IPS-20b (cell line): Measurements from ENCODE around the gene STK39.

Source experiments
- H3K27ac ChIP-seq: one replicate; pipeline ENCODE4 v1.5.1; 2013; ENCODE audit warnings: low read length
- H3K27me3 ChIP-seq: 2 replicates; pipeline ENCODE4 v1.6.1; 2013; ENCODE audit warnings: mild to moderate bottlenecking, low read length, inconsistent platforms; ENCODE audit not compliant: insufficient read depth
- H3K36me3 ChIP-seq: 2 replicates; pipeline ENCODE4 v1.6.1; 2013; ENCODE audit warnings: low read depth, mild to moderate bottlenecking, inconsistent platforms, low read length, moderate library complexity; ENCODE audit not compliant: insufficient read depth
- H3K4me1 ChIP-seq: 2 replicates; pipeline ENCODE4 v1.6.1; 2013; ENCODE audit warnings: mild to moderate bottlenecking, control low read depth, inconsistent platforms, low read length, moderate library complexity; ENCODE audit not compliant: insufficient read depth
- H3K4me3 ChIP-seq: 2 replicates; pipeline ENCODE4 v1.5.1; 2013; ENCODE audit warnings: mild to moderate bottlenecking, low read length, inconsistent platforms
- H3K9ac ChIP-seq: 2 replicates; pipeline ENCODE4 v1.6.1; 2013; ENCODE audit warnings: low read depth, mild to moderate bottlenecking, inconsistent platforms, low read length, moderate library complexity
- H3K9me3 ChIP-seq: 2 replicates; pipeline ENCODE4 v1.6.1; 2013; ENCODE audit warnings: mild to moderate bottlenecking, low read depth, low read length, inconsistent platforms; ENCODE audit not compliant: insufficient read depth

STK39 gene

DNA sequence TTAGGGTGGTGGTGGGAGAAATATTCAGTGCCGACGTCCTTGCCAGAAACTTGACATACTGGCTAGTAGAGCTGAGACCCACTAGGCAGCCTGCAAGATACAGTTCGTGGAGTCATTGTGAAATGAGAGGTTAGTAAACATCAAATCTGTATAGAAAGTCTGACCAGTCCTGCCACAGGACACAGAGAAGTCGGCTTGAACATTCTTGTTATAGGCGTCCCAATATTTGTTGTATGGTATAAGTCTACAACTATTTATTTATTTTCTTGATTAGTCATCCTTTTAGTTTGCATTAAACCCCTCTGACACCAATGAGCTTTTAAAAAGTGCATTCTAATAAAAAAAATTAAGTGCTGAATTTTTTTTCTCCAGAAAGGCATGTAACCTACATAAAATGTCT lies 265.4 kb downstream of the STK39 start:
- Histone ChIP-seq H3K4me3 (no peak overlapping the region), H3K9ac (no peak overlapping the region), H3K9me3 (no peaks in the 10 kb centered on the region), H3K27me3 (no peaks in the 10 kb centered on the region), H3K36me3 (no peaks in the 10 kb centered on the region), H3K4me1 (peaks cover 12% of the 10 kb centered on the region; the same call in 1 of the 2 replicates), H3K27ac (no peak overlapping the region)

DNA sequence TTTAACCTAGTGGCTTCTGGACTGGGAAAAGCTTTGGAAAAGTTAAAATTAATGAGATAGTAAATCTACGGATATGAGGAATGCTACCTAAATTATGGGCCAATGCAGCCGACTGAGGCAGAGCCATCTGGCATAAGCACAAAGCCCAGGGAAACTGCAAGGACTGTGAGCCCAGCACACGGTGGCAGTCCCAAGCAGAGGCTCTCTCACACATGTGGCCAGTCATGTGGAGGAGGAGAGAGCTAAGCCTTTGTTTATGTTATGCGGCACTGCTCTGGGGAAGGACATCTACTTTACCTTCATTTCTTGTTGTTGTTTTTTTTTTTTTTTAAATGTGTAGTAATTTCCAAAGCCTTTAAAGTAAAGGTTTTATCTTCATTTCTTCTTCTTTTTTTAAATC lies 267.0 kb downstream of the STK39 start:
- Histone ChIP-seq H3K27ac (no peak overlapping the region), H3K27me3 (no peaks in the 10 kb centered on the region), H3K9ac (no peak overlapping the region), H3K36me3 (no peaks in the 10 kb centered on the region), H3K4me3 (no peak overlapping the region), H3K9me3 (no peaks in the 10 kb centered on the region), H3K4me1 (peaks cover 9% of the 10 kb centered on the region; the same call in 1 of the 2 replicates)

DNA sequence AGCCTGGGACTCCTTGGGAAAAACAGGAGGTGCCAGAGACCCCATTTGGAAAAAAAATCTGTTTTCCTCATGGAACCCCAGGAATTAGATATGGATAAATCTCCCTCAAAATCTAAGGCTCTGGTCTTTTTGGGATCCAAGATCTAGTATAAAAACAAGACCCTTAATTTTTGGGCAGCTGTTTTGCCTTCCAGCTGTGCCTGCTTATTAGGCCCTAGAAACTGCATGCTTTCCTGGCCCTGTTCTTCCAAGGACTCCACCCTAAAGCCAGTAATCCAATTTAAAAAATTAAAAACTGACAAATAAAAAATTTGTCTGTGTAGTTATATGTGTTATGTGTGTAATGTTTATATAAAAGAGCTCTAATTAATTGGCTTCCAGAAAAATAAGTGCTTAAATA lies 274.6 kb downstream of the STK39 start:
- Histone ChIP-seq H3K9ac (no peak overlapping the region), H3K36me3 (peaks cover 12% of the 10 kb centered on the region; the same call in 1 of the 2 replicates), H3K4me1 (no peaks in the 10 kb centered on the region), H3K9me3 (peaks cover 43% of the 10 kb centered on the region), H3K4me3 (no peak overlapping the region), H3K27me3 (no peaks in the 10 kb centered on the region), H3K27ac (no peak overlapping the region)

DNA sequence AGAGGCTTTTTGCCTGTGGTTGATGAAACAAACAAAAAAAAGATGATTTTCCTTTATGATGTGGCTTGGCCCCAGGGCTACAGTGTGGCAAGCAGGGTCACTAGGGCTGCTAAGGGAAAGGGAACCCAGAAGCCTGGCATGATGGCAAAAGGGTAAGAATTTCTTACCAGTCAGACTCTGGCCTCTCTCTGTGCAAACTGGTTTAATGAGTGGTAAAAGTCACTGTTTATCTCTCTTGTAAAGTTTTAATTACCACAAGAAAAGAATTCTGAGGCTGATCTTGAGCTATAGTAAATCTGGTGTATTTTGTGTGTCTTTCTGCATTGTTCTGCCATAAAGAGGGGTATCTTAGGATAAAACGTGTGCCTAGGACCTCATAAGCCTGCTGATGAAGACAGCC lies 275.4 kb downstream of the STK39 start:
- Histone ChIP-seq H3K9ac (no peak overlapping the region), H3K4me3 (no peak overlapping the region), H3K27me3 (no peaks in the 10 kb centered on the region), H3K36me3 (peaks cover 12% of the 10 kb centered on the region; the same call in 1 of the 2 replicates), H3K4me1 (no peaks in the 10 kb centered on the region), H3K9me3 (peaks cover 43% of the 10 kb centered on the region), H3K27ac (no peak overlapping the region)

DNA sequence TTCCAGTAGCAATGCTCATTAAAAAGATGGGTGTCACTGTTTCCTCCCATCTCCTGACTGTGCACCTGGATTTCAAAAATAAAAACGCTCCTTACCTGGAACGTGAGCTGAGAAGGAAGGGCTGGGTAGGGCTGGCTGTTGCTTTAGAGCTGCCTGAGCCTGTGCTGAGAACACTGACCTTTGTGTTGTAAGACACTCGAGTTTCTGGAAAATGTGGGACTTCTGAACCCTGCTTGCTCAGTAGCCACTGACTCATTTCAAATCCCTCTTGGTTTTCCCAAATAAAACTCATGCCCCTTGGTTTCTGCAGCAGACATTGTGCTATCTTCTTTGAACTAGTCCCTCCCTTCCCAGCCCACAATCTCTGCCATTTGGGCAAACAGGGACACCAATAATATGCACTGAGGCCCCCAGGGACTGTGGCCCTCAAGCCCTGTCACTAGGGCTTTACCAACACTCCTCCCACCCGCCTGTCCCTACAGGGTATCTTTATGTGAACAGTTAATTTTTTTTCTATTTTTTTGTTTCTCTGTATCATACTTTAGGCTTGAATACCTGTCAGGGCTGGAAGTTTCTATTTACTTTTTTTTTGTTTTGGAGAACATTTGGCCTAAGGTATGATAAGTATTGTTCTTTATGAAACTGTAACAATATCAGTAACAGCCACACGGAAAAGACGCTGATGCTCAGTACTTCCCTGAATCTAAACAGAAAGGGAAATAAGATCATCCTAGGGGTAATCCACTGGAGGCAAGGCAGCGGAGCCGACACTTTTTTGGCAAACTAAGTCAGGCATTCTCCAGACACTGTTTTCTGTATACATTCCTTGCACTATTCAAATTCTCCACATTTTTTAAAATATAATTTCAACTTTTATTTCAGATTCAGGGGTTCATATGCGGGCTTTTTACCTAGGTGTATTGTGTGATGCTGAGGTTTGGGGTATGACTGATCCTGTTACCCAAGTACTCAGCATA lies 280.2 kb downstream of the STK39 start:
- H3K27me3 ChIP-seq: no peaks in the 10 kb centered on the region
- H3K9ac ChIP-seq: no peak overlapping the region
- H3K4me3 ChIP-seq: no peak overlapping the region
- peaks cover 8% of the 10 kb centered on the region; the same call in 1 of the 2 replicates for H3K36me3 ChIP-seq
- no peaks in the 10 kb centered on the region for H3K4me1 ChIP-seq
- no peak overlapping the region for H3K27ac ChIP-seq
- H3K9me3 ChIP-seq: peaks cover 21% of the 10 kb centered on the region

DNA sequence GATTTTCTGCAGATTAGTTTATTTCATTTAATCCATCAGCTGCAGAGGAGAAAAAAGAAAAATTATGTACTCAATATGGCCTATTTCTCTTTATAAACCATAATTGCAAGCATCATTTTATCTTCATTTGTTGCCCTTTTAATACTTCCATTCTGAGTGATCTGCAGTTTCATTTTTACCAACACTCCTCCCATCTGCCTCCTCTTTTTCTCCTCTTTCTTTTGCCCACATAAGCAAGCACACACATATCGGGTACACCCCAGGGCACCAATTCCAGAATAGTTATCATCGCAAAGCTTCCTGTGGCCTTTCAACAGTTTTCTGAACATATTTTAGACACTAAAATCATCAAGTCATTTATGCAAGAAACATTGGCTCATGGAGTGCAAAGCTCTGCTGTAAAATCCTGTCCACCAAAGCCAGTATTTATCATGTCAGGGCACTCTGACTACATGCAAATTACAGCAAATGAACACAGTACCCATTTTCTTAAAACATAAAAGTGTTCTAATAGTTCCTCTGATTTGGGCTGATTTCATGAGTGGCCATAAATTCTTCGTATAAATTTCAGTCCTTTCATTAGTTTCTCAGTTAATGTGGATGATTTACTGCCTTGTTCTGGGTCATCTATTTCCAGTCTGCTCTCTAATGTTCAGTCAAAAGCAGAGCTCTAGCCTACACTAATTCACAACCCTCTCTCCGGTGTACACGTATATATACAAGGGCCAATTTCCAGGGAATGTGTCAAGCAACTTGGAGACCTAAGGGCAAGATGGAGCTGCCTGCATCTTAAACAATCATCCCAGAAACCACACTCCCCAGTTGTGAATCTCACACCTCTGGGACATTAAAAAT lies 281.3 kb downstream of the STK39 start:
- 0 out of 2 replicates have a peak, but pooled peaks cover 5% of the 10 kb centered on the region for H3K4me1 ChIP-seq
- H3K9ac ChIP-seq: no peak overlapping the region
- H3K27ac ChIP-seq: no peak overlapping the region

DNA sequence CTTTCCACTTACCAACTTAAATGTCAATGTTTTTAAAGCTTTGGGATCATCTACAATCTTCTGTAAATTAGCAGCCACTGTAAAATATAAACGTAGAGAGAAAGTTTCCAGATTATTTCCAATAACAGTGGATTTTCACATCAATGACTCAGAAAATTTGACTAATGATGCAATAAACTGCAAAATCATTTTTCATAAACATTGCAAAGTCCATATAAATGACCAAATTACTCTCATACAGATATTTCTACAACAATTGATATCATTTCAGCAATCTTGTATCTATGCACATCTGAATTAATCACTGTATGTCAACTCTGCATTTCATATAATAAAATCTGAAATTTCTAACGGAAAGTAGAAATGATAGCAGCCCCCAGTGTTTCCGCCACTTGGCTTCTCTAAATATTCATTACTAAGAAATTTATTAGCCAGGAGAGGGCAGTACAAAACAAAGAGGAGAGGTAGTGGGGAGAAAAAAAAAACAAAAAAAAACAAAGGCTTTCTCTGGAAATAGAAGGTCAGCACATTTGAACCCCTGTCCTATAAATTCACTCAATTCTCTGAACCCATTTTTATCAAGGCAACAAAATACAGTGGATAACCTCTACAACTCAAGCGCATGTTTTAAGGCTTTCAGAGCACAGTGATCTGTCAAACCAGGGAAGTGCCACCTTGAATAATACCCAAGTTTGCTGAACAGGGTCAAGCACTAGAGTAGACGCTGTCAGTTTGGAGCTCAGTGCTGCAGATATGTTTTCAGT lies 282.6 kb downstream of the STK39 start:
- Histone ChIP-seq H3K27me3 (no peaks in the 10 kb centered on the region), H3K36me3 (no peaks in the 10 kb centered on the region), H3K4me3 (no peak overlapping the region), H3K9me3 (no peaks in the 10 kb centered on the region), H3K9ac (no peak overlapping the region), H3K4me1 (0 out of 2 replicates have a peak, but pooled peaks cover 10% of the 10 kb centered on the region), H3K27ac (no peak overlapping the region)

More for the DNA sequence above, 281.3 kb downstream of the STK39 start:
- no peak overlapping the region for H3K4me3 ChIP-seq
- peaks cover 10% of the 10 kb centered on the region for H3K9me3 ChIP-seq
- no peaks in the 10 kb centered on the region; the same call in 1 of the 2 replicates for H3K36me3 ChIP-seq
- H3K27me3 ChIP-seq: no peaks in the 10 kb centered on the region

DNA sequence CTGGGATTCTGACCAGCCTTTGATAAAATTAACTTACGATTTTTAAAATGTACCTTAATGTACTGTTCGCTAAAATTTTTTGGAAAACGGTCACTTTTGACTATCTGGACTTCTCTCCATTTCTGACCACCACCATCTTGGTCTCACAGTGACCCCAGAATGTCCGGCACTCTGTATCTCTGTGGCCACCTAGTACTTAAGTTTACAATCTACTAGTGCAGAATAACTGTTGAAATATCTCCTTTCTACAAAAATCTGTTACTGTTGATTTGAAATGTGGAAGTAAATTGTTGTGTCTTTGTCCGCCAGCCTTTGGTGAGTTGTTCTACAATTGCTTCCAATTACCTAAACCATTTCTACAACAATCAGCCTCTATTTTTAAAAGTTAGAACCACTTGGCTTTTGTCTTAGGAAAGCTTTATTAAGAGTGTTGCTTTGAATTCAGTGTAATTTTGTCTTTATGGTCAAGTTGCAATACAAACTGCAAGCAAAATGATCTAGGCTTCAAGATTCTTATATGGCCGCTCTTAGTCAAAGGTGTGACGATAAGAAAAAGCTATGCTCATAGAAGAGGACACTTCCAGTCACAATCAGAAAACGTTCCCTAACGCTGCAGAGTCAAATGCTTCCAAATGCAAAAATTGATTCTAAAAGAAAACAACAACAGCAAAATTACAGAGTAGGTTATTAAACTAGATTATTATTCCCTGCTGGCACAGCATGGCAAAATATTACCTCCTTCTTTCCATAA lies 283.3 kb downstream of the STK39 start:
- Histone ChIP-seq H3K9ac (no peak overlapping the region), H3K27me3 (no peaks in the 10 kb centered on the region), H3K4me1 (0 out of 2 replicates have a peak, but pooled peaks cover 10% of the 10 kb centered on the region), H3K4me3 (no peak overlapping the region), H3K27ac (no peak overlapping the region), H3K36me3 (no peaks in the 10 kb centered on the region), H3K9me3 (no peaks in the 10 kb centered on the region)

DNA sequence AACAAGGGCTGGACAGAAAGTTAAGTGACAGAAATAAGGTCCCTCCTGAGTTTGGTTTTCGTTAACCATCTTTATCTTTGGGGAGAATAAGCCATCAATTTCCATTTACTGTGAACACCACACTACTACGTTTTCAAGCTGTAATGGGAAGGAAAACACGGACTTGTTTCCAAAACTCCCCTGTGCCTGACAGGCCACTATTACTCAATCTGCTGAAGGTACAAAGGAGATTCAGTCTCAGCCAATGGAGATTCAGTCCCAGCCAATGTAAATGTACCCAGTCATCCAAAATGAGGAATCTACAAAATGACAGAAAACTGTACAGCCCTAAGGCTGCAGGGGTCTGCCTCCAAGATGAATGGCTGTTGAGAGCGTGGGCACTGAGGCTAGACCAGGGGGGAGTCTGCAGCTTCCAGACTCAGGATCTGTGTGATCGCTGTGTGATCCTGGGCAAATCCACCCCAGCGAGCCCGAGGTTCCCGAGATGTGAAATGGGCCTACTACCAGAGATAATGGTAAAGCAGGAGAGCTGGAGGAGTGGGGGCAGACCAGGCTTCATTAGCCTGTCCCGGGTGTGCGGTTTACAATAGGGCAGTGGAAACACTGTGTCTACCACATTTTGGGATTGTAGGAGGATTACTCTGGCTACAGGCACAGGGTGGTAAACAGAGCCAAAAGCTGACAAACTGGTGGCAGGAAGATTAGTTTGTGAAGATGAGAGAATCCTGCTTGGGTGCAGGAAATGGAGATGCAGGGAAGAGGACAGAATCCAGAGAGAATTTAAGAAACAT lies 284.8 kb downstream of the STK39 start:
- Histone ChIP-seq H3K4me3 (no peak overlapping the region), H3K4me1 (0 out of 2 replicates have a peak, but pooled peaks cover 10% of the 10 kb centered on the region), H3K9me3 (no peaks in the 10 kb centered on the region), H3K9ac (no peak overlapping the region), H3K27me3 (no peaks in the 10 kb centered on the region), H3K36me3 (no peaks in the 10 kb centered on the region), H3K27ac (no peak overlapping the region)

DNA sequence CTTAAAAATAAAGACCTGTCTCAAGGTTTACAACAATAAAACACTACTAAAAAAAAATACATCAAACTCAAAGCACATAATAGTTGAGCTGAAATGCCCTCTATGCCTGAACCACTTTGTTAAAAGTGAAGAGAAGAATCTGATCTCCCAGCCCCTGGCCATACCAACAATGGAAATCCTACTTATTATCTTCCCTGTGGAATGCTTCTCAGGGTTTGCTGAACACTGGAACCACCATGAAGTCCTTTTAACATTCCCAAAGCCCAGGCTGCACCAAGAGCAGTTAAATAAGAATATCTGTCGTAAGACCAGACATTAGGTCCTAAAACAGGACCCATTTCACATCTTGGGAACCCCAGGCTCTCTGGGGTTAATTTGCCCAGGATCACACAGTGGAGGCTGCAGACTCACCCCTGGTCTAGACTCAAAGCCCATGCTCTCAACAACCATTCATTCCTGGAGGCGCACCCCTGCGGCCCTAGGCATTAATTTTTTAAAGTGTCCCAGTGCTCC lies 285.8 kb downstream of the STK39 start:
- Histone ChIP-seq H3K27ac (no peak overlapping the region), H3K36me3 (no peaks in the 10 kb centered on the region), H3K4me3 (no peak overlapping the region), H3K4me1 (0 out of 2 replicates have a peak, but pooled peaks cover 10% of the 10 kb centered on the region), H3K9ac (no peak overlapping the region), H3K9me3 (no peaks in the 10 kb centered on the region), H3K27me3 (no peaks in the 10 kb centered on the region)
